GM12874 (cell line): ENCODE results near the gene GDF15.

Experiments used
- CTCF ChIP-seq: IDR thresholded peaks from 2 replicates; pipeline ENCODE4 v1.5.1; 2011; ENCODE audit warnings: low read depth, mild to moderate bottlenecking, control low read depth, low read length, moderate library complexity; ENCODE audit not compliant: insufficient read depth

The GDF15 gene

GRCh38 chr19:18386543-18387271 is 749 bp downstream of the GDF15 start:
- no peak for TF ChIP-seq CTCF

GRCh38 chr19:18388100-18388959 is 2.4 kb downstream of the GDF15 start:
- TF ChIP-seq CTCF = peak; percentile 100

GRCh38 chr19:18388960-18389725 is 3.2 kb downstream of the GDF15 start:
- TF ChIP-seq CTCF = no peak

GRCh38 chr19:18389726-18390064 is 3.7 kb downstream of the GDF15 start:
- no peak for TF ChIP-seq CTCF

- no peak for TF ChIP-seq CTCF
Measured at GRCh38 chr19:18390065-18390907, 4.3 kb downstream of the GDF15 start.

GRCh38 chr19:18391509-18392075 is 5.6 kb downstream of the GDF15 start:
- no peak for TF ChIP-seq CTCF
